Renal cortical epithelial cell (primary cell): ENCODE results near the gene PDILT. TPM values are rescaled to one million over a fixed set of nuclear protein-coding genes. Genes with fewer than 3 reads are reported as not detected.
A peak's percentile ranks its signal among the peaks of the same experiment; 100 is the strongest.

Source experiments
- DNase-seq: peaks from one replicate; pipeline ENCODE4 v3.0.0-alpha.2; 2011; ENCODE audit warnings: low read depth
- total RNA-seq: library from RNA; depleted of rRNA; stranded (reverse); fragments of >200 nt; gene quantifications from 2 replicates; pipeline ENCODE4 v1.2.3, GENCODE V29; 2014

The PDILT gene
- total RNA-seq, 1 donor from 2014 or later, result not detected

DNA sequence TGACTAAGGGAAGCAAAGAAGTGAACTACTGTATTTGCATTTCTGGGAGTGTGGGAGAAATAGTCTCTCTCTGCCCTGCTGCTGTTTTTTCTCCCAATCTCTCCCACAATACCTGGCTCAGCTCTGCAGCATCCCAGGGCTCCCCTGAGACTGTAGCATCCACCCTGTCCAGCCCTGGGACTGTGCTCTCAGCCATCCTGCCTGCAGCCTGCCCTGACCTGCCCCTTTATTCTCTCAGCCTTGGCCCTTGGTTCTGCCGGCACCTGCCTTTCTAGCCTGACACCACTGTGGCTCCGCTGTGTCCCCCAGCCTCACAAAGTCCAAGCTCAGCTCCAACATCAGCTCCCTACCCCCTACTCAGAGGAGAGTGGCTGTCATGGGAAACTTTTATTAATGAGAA lies 1.9 kb downstream of the PDILT start:
- no peak for DNase-seq

DNA sequence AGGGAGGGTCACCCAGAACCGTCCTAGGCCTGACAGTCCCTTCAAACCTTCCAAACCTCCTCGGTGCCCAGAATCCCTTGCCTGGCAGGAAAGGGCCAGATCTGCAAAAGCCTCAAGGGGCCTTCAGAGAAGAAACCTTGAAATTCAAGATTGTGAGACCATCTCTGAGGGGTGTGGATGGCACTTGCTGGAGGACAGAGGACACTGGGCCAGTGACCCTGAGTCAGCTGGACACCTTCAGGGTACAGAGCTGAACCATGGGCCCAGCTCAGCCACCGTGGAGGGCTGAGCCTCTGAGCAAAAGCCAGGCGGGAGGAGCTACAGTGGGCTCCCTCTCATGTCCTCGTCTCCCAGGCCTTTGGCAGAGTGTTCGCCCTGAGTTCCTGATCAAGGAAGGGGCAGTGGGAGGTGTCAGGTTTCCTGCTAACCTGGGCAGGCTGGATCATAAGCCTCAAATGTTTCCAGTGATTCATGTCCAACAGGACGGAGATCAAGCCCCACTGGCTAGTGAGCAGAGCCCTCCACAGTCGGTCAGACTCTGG lies 3.0 kb downstream of the PDILT start:
- DNase-seq, result no peak

DNA sequence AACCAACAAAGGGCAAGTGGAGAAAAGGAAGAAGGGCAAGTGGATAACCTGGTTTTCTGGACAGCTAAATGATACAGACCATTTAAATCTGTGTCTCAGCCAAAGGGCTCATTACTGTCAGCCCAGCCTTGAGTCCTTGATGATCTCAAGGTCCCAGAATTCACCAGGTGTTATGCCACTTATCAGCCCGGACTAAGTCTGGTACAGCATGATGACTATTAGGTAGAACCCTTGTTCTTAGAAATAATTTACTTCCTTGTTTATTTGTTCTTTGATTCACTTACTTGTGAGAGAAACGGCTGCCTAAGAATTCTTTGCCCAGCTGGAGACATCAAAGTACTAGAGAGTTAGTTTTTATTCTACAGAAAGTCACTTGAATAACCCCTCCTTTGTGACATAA lies 3.5 kb downstream of the PDILT start:
- DNase-seq, result peak; percentile 20

DNA sequence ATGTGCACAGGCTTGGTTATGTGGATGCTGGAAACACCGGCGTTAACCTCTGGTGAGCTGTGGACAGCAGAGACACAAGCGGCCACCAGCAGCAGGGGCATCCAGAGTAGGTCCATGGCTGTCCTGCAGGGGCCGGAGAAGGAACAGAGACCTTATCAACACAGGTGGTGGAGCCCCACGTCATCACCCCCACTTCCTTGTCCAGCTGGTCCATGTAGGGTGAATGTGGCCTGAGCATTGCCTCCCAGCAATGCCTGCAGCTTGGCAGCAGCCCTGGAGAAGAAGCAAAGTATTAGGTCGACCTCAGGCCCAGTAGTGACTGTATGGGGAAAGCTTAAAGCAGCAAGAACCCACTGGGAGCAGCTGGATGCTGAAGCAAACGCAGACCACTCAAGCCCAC lies 5.4 kb downstream of the PDILT start:
- DNase-seq, result no peak

DNA sequence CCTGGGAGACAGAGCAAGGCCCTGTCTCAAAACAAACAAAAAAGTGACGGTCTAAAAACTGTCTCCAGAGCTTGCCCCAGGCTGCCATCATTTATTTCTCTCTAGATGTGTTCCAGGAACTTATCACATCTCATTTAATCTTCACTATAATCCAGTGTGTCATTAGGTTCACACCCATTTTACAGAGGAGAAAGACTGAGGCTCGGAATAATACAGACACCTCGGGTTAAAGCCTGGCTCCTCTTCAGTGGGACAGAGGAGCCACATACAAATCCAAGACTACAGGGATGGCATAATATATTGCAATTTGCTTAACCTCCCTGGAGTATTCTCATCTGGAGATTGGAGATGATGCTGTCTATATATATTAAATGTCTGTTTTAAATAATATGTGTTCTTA lies 5.9 kb downstream of the PDILT start:
- no peak for DNase-seq

DNA sequence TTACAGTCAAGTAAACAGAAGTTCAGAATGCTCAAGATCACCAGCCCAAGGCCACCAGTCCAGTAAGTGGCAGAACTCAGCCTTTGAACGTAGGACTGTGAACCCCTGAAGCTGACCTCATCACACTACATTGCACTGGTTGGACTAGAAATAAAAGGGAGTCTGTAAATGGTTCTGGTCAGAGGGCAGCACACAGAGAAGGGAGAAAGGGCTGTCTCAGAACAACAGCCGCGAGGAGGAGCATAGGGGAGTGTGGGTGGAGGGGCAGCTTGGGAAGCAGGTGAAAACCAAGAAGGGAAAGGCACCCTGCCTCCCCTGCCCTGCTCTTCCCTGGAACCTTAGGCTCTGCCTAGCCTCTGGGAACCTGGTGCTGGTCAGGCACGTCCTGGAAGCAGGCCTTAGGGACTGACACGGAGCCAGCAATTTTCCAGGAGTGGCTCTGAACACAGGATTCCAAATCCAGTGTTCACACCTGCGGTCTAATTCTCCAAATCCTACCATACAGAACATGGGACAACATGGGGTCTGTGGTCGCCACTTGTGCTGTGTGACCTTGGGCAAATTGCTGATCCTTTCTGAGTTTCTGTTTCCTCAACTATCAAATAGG lies 7.0 kb downstream of the PDILT start:
- DNase-seq, result no peak

DNA sequence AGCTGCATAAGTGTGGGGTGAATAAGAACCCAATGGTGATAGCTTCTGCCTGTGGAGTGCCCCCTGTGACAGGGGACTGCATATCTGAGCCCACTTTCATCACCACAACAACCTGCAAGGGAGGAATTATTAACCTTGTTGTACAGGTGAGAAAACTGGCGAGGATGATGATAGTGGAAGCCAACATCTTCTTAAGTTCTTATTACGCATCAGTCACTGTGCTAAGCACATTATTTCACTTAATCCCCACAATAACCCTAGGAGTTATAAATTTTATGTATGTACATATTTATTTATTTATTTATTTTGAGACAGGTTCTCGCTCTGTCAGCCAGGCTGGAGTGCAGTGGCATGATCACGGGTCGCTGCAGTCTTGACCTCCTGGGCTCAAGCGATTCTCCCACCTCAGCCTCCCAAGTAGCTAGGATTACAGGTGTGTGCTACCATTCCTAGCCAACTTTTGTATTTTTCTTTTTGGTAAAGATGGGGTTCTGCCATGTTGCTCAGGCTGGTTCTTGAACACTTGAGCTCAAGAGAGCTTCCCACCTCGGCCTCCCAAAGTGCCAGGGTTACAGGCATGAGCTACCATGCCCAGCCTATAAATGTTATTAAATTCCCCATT lies 7.6 kb downstream of the PDILT start:
- no peak for DNase-seq

DNA sequence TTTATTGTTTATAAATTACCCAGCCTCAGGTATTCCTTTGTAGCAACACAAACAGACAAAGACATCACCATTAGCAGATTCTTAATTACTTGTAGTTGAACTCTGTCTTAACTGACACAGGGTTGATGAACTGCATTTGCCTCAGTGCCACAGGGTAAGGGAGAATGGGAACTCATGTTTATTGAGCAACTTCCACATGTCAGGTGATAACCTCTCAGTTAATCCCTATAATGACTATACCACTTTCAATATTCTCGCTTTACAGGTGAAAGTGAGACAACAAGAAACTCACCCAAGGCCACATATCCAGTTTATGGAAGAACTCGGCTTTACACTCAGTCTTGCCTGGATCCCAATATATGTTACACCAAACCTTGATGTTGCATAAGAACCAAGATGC lies 8.6 kb downstream of the PDILT start:
- DNase-seq, result no peak

DNA sequence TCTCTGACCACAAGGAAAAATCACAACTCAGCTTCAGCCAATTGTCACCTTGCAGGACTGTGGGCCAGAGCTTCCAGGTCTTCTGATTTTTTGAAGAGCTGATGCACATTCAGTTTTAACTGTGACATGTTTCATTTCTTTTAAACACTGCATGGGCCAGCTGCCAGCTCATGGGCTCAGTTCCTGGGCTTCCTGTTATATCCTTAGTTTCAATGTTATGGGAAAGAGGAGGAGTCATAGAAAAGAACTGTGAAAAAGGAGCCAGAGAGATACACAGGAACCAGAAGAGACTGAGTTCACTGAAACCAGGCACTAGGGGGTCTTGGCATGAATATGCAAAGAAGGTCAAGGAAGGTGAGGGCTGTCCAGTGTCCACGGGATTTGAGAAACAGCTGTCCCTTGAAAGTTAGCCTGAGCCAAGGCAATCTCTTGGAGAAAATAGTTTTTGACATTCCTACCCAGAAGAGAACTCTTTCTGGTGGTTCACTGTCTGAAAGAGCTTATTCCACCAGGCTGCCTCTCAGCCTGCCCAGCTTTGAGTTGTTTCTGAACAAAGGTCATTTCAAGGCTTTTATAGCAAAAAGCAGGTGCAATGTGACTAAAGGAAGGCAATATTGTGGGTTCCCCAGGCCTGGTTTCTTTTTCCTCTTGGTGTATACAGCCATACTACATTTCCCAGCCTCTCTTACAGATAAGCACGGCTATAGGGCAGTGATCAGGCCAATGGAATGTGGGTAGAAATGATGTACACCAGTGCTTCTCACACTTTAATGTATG lies 10.5 kb downstream of the PDILT start:
- no peak for DNase-seq

DNA sequence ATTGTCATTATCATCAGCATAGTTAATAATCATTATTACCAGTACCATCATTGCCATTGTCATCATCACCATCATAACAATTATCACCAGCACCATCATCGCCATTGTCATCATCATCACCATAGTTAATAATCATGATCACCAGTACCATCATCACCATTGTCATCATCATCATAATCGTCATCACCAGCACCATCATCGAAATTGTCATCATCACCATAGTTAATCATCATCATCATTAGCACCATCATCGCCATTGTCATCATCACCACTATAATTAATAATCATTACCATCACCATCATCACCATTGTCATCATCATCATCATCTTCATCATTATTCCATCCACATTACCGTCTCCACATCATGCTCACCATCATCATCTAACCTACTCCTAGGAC lies 13.5 kb downstream of the PDILT start:
- no peak for DNase-seq

DNA sequence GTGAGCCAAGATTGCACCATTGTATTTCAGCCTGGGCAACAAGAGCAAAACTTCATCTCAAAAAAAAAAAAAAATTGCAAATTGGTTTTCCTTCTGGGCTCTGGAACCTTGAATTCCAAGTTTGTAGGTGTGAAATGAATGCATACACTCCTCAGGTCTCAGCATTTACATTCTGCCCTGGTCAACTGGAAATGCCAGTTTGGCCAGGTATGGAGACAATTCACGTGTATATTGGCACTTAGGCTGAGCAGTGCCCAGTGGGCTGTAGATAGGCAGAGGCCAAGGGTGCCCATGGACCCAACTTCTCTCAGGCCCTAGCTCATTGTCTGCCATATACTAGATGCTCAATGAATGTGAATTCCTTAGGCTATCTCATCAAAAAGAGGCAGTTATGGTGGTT lies 15.7 kb downstream of the PDILT start:
- no peak for DNase-seq

DNA sequence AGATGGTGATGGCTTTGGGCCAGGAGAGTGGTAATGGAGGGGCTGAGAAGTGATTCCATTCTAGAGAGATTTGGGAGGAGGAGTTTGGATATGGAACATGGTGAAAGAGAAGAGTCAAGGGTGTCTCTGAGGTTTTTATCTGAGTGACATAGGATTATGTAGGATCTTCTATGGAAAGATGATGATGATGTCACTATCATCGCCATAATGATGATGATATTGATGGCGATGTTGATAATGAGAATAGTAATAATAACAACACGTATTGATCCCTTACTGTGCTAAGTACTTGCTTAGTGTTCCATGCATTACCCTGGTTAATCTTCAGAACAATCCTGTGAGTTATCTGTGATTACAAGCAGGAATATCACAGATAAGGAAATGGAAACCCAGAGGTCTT lies 16.6 kb downstream of the PDILT start:
- no peak for DNase-seq

DNA sequence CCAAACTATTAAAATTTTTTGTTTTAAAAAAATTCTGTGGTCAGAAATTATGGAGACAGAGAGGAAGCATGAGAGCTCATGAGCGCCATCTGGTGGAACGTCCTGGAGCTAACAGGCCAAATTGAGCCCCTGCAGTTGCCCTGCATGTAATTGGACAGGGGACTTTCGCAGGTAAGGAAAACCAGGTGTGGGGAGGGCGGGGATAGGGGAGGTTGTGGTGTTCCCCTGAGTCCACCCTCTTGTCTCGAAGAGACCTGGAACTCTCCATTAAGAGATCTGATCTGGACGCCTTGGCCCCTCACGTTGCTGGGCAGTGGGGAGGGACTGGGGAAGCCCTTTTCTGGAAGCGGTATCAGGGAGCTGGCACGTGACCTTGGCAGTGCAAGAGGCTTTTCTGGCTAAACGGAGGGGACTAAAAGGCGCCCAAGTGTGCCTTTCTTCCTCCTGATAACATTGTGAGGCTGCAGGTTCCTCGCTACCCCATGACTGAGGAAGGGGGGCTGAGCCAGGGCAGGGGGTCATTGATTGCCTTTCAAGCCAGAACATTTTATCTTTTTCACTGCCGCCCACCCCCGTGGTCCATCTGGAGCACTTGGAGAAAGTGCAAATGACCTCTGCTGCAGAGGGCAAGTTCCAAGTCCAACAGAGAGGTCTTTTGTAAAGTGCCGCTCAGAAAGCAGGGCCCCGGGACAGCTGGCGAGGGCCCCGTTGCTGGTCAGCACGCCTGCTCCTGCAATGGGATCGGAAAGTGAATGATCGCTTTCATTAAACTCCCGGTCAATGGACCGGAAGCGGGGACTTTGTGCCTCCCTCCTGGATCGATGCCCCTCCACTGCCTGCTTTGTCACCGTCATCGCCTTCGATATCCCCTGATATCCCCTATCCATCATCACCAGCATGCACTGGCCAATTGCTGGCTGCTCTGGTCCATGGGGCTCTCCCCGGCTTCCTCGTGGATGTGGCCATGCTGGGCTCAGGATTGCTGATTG lies 18.4 kb downstream of the PDILT start:
- DNase-seq, result no peak

DNA sequence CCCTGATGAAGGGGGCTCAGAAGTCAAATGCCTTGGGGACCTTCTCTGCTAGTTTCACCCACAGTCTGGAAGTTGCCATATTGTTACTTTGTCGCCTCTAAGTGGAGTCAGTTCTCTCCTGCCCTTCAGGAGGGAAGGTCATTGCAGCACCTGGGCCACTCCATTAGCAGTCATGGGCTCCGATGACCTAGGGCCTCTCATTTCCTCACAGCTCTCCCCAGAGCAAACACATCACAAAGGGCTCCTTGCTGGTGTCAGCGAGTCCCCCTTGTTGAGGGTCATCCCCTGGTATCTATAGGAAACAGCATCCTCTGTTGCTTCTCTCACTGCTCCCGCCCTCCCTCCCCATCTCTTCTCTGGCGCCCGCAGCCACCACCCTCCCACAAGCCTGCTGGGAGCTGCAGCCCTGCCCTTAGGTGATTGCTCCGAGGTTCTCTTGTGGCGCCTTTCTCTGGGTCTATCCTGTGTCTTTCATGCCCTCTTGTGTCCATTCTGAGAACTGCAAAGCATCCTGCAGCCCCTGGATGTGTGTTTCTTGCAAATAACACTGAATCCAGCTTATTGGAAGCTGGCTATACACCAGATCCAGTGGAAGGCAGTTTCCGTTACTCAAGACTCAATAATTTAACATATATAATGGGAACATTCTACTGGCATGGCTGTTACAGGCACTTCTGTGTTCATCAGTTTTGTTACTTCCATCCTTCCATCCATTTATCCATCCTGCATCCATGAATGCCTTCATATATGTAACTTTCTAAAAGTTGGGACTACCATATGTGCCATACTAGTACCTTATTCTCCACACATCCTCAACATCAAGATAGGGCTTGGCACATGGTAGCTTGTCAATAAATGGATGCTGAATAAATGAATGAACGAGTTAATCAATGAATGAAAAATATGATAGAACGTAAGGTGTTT lies 21.2 kb downstream of the PDILT start:
- DNase-seq, result peak; percentile 69

DNA sequence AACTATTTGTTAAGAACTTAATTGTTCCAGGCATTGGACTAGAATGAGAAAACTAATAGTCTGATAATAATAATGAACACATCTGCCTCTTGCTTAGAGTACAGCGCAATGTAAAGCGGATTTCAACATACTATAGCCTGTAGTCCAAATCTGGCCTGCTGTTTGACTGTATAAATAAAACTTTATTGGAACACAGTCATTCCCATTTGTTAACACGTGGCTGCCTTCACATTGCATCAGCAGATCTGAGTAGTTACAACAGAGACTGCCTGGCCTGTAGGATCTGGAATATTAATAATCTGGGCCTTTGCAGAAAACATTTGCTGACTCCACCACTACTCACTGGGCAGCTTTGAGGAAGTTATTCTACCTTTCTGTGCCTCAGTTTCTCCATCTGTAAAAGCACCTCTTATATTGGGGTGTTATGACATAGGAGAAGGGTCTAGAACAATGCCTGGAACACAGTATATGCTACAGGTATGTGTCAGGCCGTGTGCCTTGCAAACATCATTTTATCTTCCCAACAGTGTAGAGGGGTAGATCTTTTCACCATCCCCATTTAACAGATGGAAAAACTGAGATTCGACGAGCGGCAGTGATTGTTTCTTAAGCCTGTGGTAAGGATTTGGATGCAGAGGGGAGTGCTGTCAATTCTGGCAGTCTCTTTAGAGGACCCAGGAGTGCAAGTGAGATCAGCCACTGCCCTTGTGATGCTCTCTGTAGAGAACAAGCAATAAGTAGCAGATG lies 22.2 kb downstream of the PDILT start:
- DNase-seq, result no peak

DNA sequence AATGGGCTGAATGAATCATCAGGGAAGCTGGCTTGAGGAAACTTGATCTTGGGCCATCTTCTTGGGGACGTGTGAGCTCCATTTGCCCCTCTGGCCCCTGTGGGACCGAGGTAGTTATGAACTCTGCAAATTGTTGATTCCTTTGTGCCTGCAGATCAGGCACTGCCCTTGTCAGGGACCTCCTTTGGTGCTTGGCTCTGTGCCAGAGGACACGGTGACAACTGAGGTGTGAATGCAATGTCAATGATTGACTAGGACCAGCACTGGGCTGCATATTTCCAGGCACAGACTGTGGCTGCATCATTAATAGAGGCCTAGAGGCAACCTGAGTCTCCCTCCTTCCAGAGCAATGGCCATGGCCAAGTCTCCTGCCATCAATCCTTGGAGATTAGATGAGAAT lies 23.8 kb downstream of the PDILT start:
- peak; percentile 53 for DNase-seq

DNA sequence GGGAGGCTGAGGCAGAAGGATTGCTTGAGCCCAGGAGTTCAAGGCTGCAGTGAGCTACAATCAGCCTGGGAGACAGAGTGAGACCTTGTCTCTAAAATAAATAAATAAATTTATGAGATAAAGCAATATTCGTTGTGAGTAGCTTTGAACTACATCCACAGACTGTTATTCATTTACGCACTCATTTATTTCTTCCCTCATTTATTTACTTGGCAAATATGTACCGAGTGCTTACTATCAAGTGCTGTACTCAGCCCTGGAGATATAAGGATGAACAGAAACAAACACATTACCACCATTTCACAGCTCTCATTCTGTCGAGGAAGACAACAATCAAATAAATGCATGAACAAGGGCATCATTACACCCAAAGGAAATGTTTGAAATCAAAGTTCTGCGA lies 27.4 kb downstream of the PDILT start:
- DNase-seq, result no peak

DNA sequence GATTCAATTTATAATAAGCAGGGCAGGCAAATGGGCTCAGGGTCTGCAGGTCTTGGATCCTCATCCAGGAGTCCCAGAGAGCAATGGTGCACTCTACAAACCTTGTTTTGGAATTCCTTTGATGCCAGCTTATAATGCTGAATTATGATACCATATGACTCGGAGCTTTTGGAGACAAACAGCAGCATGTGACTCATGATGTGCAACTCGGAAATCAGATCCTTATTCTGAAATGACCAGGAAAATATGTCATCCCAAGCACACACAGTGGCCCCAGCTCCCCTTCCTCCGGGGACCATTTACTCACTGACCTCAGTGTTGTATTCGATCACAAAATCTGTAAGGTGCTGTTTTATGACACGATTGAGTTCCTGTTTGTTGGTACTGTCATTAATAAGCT lies 31.8 kb downstream of the PDILT start:
- DNase-seq, result no peak

DNA sequence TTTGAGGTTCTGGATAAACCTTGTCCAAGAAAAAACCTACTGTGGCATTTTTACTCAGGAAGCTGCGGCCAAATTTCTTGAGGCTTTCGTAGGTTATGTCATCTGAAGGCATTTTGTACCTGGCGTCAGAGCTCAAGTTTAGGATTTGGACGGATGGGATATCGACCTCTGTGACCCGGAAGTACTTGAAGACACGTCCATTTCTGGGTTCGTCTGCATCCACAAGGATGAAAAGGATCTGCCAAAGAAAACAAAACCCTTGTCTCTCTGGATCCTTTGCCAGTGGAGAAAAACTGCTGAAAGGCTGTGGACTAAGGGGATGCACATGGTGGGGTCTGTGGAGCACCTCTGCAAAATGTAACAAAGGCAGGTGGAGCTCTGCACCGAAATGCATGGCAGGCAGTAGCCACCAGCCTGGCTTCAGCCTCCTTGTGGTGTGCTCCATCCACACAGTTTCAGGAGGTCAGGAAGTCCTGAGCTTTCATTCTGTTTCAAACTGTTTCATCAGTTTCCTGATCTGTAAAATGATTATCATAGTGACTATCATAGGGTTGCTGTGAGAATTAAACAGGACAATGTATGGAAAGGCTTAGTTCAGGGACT lies 35.0 kb downstream of the PDILT start:
- DNase-seq, result no peak

DNA sequence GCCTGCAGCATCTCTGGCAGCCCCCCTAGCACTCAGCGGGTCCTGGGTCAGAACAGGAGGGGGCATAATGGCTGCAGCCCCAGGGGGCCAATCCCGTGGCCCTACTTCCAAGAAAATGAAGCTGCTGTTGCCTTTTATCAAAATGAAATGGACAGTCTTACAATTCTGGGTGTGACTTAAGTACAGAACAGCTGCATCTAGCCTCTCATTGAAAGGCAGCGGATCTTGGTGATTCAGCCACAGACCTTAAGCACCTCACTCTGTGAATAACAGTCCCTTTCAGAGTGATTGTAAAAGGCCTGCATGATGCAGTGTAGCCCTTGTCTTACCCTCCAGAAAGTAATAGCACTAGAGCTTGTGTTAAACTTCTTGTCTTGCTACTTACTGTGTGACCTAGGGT lies 40.5 kb downstream of the PDILT start:
- no peak for DNase-seq
